Mucosa of gallbladder (tissue), 1 donor: ENCODE measurements around the gene SPRY4. TPM values are rescaled to one million over a fixed set of nuclear protein-coding genes. Genes with fewer than 3 reads are reported as not detected.
"Not testable (repeated sequence)": the region's sequence is repeated elsewhere in the genome, so short reads cannot be mapped to it uniquely, and the experiment has no call there.

Experiments
- DNase-seq: peaks from one replicate; pipeline ENCODE4 v3.0.0-alpha.2; 2020; ENCODE audit warnings: low spot score
- total RNA-seq: library from RNA; stranded (reverse); gene quantifications from one replicate; pipeline ENCODE4 v1.2.1, GENCODE V29; 2021
- donor health status: DM: no; HTN: no; CAD: no.

The SPRY4 gene
- total RNA-seq, 1 donor from 2014 or later = 17.4 TPM

DNA sequence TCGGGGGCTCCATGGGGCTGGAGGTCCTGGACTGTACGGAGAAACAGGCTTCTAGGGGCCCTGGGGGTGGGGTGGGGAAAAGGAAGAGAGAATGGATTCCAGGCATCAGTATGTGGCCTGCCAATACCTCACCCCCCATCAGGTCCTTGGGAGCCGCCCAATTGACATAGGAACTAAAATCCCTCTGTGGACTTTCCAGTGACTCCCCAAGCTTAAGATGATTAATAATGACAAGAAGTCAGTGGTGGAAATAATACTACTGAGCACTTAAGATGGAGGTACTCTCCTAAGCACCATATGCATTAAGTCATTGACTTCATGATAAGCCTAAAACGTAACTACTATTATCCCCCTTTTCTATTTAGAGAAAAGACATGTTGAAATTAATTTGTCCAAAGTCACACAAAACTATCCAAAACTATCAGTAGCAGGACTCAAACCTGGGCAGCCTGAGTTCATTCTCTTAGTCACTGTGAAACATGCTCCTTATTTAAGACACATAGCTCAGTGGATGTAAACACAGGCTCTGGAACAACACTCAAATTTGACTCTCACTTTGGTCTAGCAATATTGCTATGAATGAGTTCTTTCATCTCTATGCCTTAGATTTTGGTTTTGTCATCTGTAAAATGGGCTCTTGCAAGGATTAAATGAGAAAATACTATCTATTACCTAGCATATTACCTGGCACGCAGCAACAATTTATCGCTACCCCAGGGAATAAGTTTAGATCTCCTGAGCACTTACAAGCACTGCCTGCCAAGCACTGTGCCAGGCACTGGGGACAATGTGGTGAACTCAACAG, 9.5 kb downstream of the SPRY4 start:
- DNase-seq = no peak

DNA sequence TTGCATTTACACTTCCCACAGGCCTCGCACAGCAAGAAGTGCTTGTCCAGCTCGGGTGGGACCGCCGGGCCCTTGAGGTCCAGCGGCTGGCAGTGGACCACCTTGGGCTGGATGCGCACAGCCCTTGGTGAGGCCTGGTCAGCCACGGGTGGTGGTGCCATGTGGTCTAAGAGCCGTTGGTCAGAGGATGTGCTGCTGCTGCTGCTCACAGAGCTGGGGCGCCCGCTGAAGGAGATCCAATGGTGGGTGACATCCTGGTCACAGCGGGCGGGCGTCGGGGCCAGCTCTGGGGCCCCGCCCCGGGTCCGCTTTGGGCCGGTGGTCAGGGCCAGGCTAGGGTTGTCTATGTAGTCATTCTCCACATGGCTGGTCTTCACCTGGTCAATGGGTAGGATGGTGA, 10.2 kb downstream of the SPRY4 start:
- DNase-seq = no peak

GRCh38 chr5:142314109-142314508, 10.7 kb downstream of the SPRY4 start:
- no peak for DNase-seq

DNA sequence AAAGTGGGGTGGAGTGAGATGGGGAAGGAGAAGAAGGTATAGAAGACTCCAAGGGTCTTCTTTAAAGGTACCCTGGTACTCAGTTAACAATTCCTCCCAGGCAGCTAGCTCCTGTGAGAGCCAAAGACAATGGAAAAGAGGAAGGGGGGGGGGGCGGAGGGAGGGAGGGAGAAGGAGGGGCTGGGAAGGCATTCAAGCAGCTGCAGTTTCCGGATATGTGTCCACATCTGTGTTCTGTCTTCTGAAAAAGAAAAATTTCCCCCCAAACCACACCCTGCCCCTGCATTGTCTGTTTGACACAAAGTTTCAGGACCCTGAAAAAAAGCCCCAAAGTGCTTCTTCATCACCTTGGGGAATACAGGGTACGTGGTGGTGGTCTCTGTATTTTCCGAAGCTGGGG, 11.1 kb downstream of the SPRY4 start:
- DNase-seq = no peak

DNA sequence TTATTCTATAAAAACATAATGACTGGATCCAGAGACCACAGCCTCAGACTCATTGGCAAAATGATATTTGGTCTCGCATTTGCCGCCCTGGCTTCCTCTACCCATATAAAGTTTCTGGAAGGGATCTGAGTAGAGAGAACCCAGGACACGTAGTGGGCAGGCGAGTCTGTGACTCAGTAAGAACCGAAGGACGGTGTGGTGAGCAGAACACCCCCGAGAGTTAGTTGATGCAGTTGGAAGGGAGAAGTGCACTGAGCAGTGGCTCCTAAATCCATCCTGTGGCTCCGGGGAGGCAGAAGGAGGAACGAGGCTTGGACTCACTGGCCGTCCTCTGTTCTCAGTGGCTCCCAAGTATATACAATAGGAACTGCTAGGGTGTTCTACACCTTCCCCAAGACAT, 11.5 kb downstream of the SPRY4 start:
- no peak for DNase-seq

GRCh38 chr5:142312399-142312798, 12.4 kb downstream of the SPRY4 start:
- DNase-seq = no peak

DNA sequence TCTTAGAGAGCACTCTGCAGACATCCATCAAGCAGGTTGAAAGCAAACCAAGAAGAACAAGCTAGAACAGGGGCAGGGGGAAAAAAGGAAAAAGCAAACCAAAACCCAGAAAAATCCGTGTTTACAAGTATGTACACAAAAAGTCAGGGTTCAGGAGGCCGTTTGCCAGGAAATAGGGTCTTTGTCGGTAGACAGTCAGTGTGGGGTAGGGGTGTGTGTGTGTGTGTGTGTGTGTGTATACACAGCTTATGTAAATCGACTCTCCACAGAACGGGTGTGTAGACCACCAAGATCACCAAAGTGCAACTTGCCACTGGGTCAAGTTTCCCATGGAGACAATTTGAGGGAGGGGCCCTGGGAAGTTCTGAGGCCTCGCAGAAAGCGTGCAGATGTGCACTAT, 13.1 kb downstream of the SPRY4 start:
- DNase-seq = no peak

GRCh38 chr5:142310803-142311202, 14.0 kb downstream of the SPRY4 start:
- no peak for DNase-seq

GRCh38 chr5:142309747-142310318, 15.0 kb downstream of the SPRY4 start:
- DNase-seq = no peak

GRCh38 chr5:142308358-142308757, 16.5 kb downstream of the SPRY4 start:
- DNase-seq = no peak

DNA sequence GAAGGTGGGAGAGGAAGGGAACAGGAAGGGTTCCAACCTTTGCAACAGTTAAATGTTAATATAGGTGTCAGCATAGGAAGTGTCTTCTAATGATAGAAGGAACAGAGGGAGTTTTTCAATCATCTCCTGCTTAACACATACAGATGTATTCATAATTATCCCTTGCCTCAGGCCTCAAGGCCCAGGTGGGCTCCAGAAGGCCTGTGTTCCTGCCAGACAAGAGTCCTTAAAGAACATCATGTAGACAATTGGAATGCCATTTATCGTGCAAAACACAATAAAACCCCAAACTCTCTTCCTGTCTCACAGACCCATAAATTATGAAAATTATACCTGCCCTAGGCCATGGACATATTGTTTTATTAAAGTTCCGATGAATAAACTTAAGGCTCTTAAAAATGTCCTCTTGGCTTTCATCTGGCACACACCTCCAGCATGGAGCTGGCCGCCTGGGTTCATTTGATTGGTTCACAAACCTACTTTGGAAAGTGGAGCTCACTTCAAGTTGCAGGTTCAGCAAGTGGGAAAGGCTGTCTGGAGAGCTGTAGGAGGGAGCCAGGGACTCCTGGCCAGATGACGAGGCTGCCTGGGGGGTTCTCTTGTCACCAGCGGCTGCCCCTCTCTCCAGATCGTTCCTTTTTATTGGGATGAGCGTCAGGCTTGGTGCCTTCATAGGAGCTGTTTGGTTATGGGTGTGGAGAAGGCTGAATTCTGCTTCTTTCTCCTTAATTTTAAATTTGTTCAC, 17.5 kb downstream of the SPRY4 start:
- no peak for DNase-seq

GRCh38 chr5:142306077-142306502, 18.7 kb downstream of the SPRY4 start:
- no peak for DNase-seq

GRCh38 chr5:142305211-142305610, 19.6 kb downstream of the SPRY4 start:
- DNase-seq = no peak

DNA sequence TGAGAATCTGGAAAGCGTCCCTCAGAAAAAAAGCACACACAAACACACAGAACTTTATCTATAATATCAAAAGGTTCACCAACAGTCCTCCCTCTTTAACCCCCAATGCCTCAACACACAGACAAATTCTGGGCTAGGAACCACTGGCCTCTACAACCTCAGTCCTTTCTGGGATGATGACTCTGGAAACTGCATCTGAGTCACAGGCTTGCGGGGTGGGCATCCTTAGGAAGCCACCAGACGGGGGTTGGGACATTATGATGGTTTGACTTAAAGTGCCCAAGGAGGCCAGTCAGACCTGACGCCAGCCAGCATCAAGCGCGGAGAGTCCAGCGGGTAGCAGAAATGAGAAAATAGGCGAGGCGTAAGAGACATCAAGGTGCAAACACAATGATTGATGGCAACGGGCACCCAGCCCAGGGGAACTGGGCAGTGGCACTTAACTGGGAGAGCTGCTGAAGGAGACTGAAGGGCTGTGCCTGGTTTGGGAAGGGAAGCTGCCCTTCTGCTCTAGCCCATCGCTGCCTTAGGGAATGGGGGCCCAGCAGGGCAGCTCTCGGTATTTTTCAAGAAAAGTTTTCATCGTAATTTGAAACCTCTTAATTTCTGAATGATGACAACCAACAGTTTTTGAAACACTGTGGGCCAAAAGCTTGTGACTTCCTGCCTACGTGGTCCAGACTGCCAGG, 20.7 kb downstream of the SPRY4 start:
- DNase-seq = no peak

DNA sequence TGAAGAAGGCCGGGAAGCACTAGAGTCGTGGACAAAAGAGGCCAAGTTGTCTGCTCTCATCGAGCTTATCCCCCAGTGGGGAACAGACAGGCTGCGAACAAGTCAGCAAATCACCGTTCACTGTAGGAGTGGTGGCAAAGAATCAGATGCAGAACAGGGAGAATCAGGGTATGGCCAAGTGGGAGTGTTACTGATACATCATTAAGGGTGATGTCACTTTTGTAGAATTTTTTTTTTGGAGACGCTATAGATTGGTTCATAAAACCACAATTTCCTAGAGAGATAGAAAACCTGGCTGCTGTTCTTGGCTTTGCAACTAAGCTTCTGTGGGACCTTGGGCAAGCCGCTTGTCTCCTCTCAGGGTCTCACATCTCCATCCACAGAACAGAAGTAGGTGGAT, 21.3 kb downstream of the SPRY4 start:
- no peak for DNase-seq

DNA sequence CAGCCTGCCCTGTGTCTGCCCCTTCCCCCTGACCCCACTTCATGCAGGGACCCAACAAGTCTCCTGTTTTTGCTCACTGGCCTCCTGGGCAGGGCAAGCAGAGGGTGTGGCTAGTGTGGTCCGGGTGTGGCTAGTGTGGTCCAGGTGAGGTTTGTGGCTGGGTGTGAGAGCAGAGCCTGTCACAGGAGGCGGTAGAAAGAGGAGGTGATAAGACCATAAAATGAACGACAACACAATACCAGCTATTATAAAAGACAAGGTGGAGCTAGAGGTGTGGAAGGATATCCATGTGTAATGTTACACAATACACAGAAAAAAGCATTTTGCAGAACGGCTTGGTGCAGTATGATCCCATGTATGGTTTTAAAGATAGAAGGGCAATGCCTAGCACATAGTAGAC, 23.3 kb downstream of the SPRY4 start:
- DNase-seq = no peak

GRCh38 chr5:142300677-142301076, 24.1 kb downstream of the SPRY4 start:
- no peak for DNase-seq

- no peak for DNase-seq
These were observed 26.0 kb downstream of the SPRY4 start for GRCh38 chr5:142298789-142299188.

DNA sequence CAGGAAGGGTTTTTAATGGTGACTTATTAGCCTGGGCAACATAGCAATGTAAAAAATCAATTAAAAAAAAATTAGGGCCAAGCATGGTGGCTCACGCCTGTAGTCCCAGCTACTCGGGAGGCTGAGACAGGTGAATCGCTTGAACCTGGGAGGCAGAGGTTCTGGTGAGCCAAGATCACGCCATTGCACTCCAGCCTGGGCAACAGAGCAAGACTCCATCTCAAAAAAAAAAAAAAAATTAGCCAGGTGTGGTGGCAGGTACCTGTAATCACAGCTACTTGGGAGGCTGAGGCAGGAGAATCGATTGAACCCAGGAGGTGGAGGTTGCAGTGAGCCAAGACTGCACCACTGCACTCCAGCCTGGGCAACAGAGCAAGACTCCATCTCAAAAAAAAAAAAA, 27.0 kb downstream of the SPRY4 start:
- not testable (repeated sequence) for DNase-seq

- peak; percentile 33 for DNase-seq
These were observed 27.9 kb downstream of the SPRY4 start for GRCh38 chr5:142296914-142297417.

- no peak for DNase-seq
These were observed 28.6 kb downstream of the SPRY4 start for GRCh38 chr5:142295960-142296860.
